OCI-LY7 (cell line): ENCODE data around the gene PCDH9.

ENCODE experiments used
- EZH2phosphoT487 ChIP-seq: fragments of 200-600 bp; sonication (generic); IDR thresholded peaks from 2 replicates; pipeline ENCODE4 v1.6.1; 2018; ENCODE audit warnings: low read depth, borderline replicate concordance, mild to moderate bottlenecking, mixed run types, antibody characterized with exemption, low read length, moderate library complexity, mixed read lengths
- TF ChIP-seq, protein P1 (sequence below): fragments of 200-600 bp; sonication (generic); conservative IDR thresholded peaks from 2 replicates; pipeline ENCODE4 v1.5.1; 2014; ENCODE audit warnings: mild to moderate bottlenecking, antibody characterized with exemption, low read length, moderate library complexity, mixed read lengths

DNA sequence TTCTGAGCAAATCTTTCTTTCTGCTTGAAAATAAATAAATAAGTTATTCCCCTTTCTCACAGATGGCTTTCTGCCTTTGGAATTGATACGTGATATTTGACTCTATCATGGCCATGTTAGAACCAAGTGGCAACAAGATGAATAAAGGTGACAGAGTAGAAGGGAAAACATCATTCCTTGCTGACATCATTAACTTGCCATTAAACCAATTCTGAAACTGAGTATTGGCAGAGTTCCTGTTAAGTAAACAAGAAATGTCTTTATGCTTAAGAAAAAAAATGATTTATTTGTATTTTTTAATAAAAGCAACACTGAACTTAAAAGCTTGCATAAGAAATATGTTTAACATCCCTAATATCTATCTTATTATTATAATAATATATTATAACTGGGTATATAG is 828.1 kb downstream of the PCDH9 start:
- TF ChIP-seq, protein P1, sequence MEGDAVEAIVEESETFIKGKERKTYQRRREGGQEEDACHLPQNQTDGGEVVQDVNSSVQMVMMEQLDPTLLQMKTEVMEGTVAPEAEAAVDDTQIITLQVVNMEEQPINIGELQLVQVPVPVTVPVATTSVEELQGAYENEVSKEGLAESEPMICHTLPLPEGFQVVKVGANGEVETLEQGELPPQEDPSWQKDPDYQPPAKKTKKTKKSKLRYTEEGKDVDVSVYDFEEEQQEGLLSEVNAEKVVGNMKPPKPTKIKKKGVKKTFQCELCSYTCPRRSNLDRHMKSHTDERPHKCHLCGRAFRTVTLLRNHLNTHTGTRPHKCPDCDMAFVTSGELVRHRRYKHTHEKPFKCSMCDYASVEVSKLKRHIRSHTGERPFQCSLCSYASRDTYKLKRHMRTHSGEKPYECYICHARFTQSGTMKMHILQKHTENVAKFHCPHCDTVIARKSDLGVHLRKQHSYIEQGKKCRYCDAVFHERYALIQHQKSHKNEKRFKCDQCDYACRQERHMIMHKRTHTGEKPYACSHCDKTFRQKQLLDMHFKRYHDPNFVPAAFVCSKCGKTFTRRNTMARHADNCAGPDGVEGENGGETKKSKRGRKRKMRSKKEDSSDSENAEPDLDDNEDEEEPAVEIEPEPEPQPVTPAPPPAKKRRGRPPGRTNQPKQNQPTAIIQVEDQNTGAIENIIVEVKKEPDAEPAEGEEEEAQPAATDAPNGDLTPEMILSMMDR: no peak
- no peak for TF ChIP-seq EZH2phosphoT487
